WTC11 (cell line): Measurements from ENCODE around the gene TIMM10.

Source experiments
- ARID4B ChIP-seq: sonication (generic); formaldehyde crosslinking; IDR thresholded peaks from 2 replicates; pipeline ENCODE4 v1.8.0; 2023; ENCODE audit warnings: missing genetic modification reagents, mild to moderate bottlenecking, borderline replicate concordance
- ATF6 ChIP-seq: sonication (generic); formaldehyde crosslinking; IDR thresholded peaks from 2 replicates; pipeline ENCODE4 v1.8.1; 2023; ENCODE audit warnings: mild to moderate bottlenecking, missing genetic modification reagents
- CTCF ChIP-seq: fragments of 200-600 bp; IDR thresholded peaks from 2 replicates; pipeline ENCODE4 v1.8.0; 2022; ENCODE audit warnings: antibody characterized with exemption
- ESRRA ChIP-seq: sonication (generic); formaldehyde crosslinking; IDR thresholded peaks from 2 replicates; pipeline ENCODE4 v1.8.1; 2022; ENCODE audit warnings: mild to moderate bottlenecking, missing genetic modification reagents, borderline replicate concordance
- HMGXB4 ChIP-seq: sonication (generic); formaldehyde crosslinking; IDR thresholded peaks from 2 replicates; pipeline ENCODE4 v1.8.1; 2023; ENCODE audit warnings: mild to moderate bottlenecking, moderate library complexity, missing genetic modification reagents
- IRF1 ChIP-seq: sonication (generic); formaldehyde crosslinking; IDR thresholded peaks from 2 replicates; pipeline ENCODE4 v1.8.0; 2023; ENCODE audit warnings: missing genetic modification reagents
- JUN ChIP-seq: sonication (generic); formaldehyde crosslinking; IDR thresholded peaks from 2 replicates; pipeline ENCODE4 v1.8.0; 2023; ENCODE audit warnings: mild to moderate bottlenecking, missing genetic modification reagents
- MAX ChIP-seq: sonication (generic); formaldehyde crosslinking; IDR thresholded peaks from 2 replicates; pipeline ENCODE4 v1.8.0; 2022; ENCODE audit warnings: mild to moderate bottlenecking, missing genetic modification reagents
- MLX ChIP-seq: sonication (generic); formaldehyde crosslinking; IDR thresholded peaks from 2 replicates; pipeline ENCODE4 v1.8.1; 2023; ENCODE audit warnings: mild to moderate bottlenecking, missing genetic modification reagents, moderate library complexity
- NR2C2 ChIP-seq: sonication (generic); formaldehyde crosslinking; IDR thresholded peaks from 2 replicates; pipeline ENCODE4 v1.8.0; 2022; ENCODE audit warnings: mild to moderate bottlenecking, missing genetic modification reagents
- SP1 ChIP-seq: sonication (generic); formaldehyde crosslinking; conservative IDR thresholded peaks from 2 replicates; pipeline ENCODE4 v1.8.1; 2022; ENCODE audit warnings: missing genetic modification reagents
- STAT6 ChIP-seq: sonication (generic); formaldehyde crosslinking; conservative IDR thresholded peaks from 2 replicates; pipeline ENCODE4 v1.8.1; 2023; ENCODE audit warnings: mild to moderate bottlenecking, low read depth, missing genetic modification reagents, moderate library complexity
- ZNF121 ChIP-seq: sonication (generic); formaldehyde crosslinking; IDR thresholded peaks from 2 replicates; pipeline ENCODE4 v1.8.0; 2023; ENCODE audit warnings: missing genetic modification reagents
- ZNF138 ChIP-seq: sonication (generic); formaldehyde crosslinking; conservative IDR thresholded peaks from 2 replicates; pipeline ENCODE4 v1.8.1; 2022; ENCODE audit warnings: mild to moderate bottlenecking, moderate library complexity, missing genetic modification reagents

- TF ChIP-seq CTCF (no peak), ZNF138 (no peak), ATF6 (no peak), NR2C2 (no peak), JUN (CRISPR knock-in tag) (no peak), HMGXB4 (CRISPR knock-in tag) (no peak), MAX (CRISPR knock-in tag) (no peak), IRF1 (CRISPR knock-in tag) (no peak), ZNF121 (CRISPR knock-in tag) (no peak), STAT6 (CRISPR knock-in tag) (no peak), SP1 (no peak), ESRRA (CRISPR knock-in tag) (no peak), ARID4B (CRISPR knock-in tag) (no peak), MLX (CRISPR knock-in tag) (no peak)
Measured at GRCh38 chr11:57549983-57550382, 19.4 kb upstream of the TIMM10 start.
